Right lung (tissue), 10 donors: ENCODE measurements around the gene SLC22A8. TPM values are rescaled to one million over a fixed set of nuclear protein-coding genes. Genes with fewer than 3 reads are reported as not detected.
A peak's percentile ranks its signal among the peaks of the same experiment; 100 is the strongest.
"Not testable (repeated sequence)": the region's sequence is repeated elsewhere in the genome, so short reads cannot be mapped to it uniquely, and the experiment has no call there.

ENCODE experiments used
- DNase-seq, 2 donors: peaks; one replicate each; pipeline ENCODE4 v3.0.0-alpha.2; 2013
- long read RNA-seq, 8 donors: transcript quantifications; one replicate each; lab custom pipeline, GENCODE V29; 2026
- polyA plus RNA-seq, 5 donors: library from polyadenylated mRNA; unstranded; fragments of 120-200 nt; gene quantifications; one replicate each; pipeline versions ENCODE4 v1.2.1 to v1.2.3, GENCODE V29; 2013; ENCODE audit warnings: inconsistent platforms in 1 of 5, low replicate concordance in 1 of 5; ENCODE audit not compliant: insufficient read length in 5 of 5, insufficient read depth in 1 of 5

SLC22A8 gene
- under 1 TPM in 3 of 5 donors, not detected in 2; 0.04 to 0.22 (median 0.08) TPM for polyA plus RNA-seq
- long read RNA-seq, donor 1 = 0 reads
- long read RNA-seq, donor 2 = 0 reads
- long read RNA-seq, donor 3 = 0 reads
- long read RNA-seq, donor 4 = 0 reads
- long read RNA-seq, donor 5 = 0 reads
- long read RNA-seq, donor 6 = 0 reads
- long read RNA-seq, donor 7 = 0 reads
- long read RNA-seq, donor 8 = 0 reads

- DNase-seq = no peak
These were observed at the start of gene SLC22A8 for GRCh38 chr11:63015521-63016215. Gene SLC22A8, minus strand, starts transcription at chr11:63015841. Its CDS starts 883 bp downstream, at chr11:63014958.

- not testable (repeated sequence) for DNase-seq
These were observed 30.6 kb upstream of the SLC22A8 start for GRCh38 chr11:63046203-63046602.

- DNase-seq = no peak
These were observed 27.0 kb upstream of the SLC22A8 start for GRCh38 chr11:63042596-63042995.

- DNase-seq = no peak
These were observed 16.8 kb upstream of the SLC22A8 start for GRCh38 chr11:63032457-63032856.

GRCh38 chr11:63023841-63024648, 8.4 kb upstream of the SLC22A8 start:
- DNase-seq = peak; percentile 60 to 79

GRCh38 chr11:63023222-63023814, 7.7 kb upstream of the SLC22A8 start:
- no peak for DNase-seq

- DNase-seq = no peak
These were observed 6.8 kb upstream of the SLC22A8 start for GRCh38 chr11:63022441-63022840.

GRCh38 chr11:63020671-63021291, 5.1 kb upstream of the SLC22A8 start:
- no peak for DNase-seq

GRCh38 chr11:63019506-63019905, 3.9 kb upstream of the SLC22A8 start:
- DNase-seq = no peak

GRCh38 chr11:63017306-63017974, 1.8 kb upstream of the SLC22A8 start:
- DNase-seq = no peak

- no peak for DNase-seq
These were observed 1.1 kb downstream of the SLC22A8 start for GRCh38 chr11:63014408-63015055.

- no peak for DNase-seq
These were observed 2.8 kb downstream of the SLC22A8 start for GRCh38 chr11:63012839-63013238.

- DNase-seq = no peak
These were observed 3.2 kb downstream of the SLC22A8 start for GRCh38 chr11:63012430-63012829.

GRCh38 chr11:63010934-63011439, 4.7 kb downstream of the SLC22A8 start:
- DNase-seq = no peak

- DNase-seq = no peak
These were observed 7.7 kb downstream of the SLC22A8 start for GRCh38 chr11:63007920-63008319.

- no peak for DNase-seq
These were observed 14.2 kb downstream of the SLC22A8 start for GRCh38 chr11:63001456-63001855.

- no peak for DNase-seq
These were observed 16.0 kb downstream of the SLC22A8 start for GRCh38 chr11:62999649-63000048.

GRCh38 chr11:62999156-62999555, 16.5 kb downstream of the SLC22A8 start:
- DNase-seq = no peak

- DNase-seq = no peak
These were observed 19.4 kb downstream of the SLC22A8 start for GRCh38 chr11:62996271-62996670.

- no peak for DNase-seq
These were observed 20.9 kb downstream of the SLC22A8 start for GRCh38 chr11:62994775-62995174.
